GM10248 (cell line): ENCODE measurements around the gene UQCRQ.

Experiments
- CTCF ChIA-PET: fragments of 300-600 bp; sonication (Branson Sonifier 250); formaldehyde crosslinking; extraction: SDS; loops from one replicate; lab custom pipeline; 2021; ENCODE audit warnings: antibody characterized with exemption; lab: Yijun Ruan, JAX
- POLR2A ChIA-PET: fragments of 350-650 bp; sonication (Branson Sonifier 250); formaldehyde crosslinking; extraction: SDS; loops from one replicate; lab custom pipeline; 2020; ENCODE audit warnings: antibody characterized with exemption; lab: Yijun Ruan, JAX
- DNase-seq: peaks from one replicate; pipeline ENCODE4 v3.0.0; 2012; ENCODE audit errors: extremely low spot score
- TF ChIP-seq, protein P1 (sequence below): IDR thresholded peaks from 2 replicates; pipeline ENCODE4 v1.5.1; 2012; ENCODE audit warnings: mild to moderate bottlenecking, low read depth; ENCODE audit errors: extremely low read depth, missing control alignments, control extremely low read depth

The UQCRQ gene

DNA sequence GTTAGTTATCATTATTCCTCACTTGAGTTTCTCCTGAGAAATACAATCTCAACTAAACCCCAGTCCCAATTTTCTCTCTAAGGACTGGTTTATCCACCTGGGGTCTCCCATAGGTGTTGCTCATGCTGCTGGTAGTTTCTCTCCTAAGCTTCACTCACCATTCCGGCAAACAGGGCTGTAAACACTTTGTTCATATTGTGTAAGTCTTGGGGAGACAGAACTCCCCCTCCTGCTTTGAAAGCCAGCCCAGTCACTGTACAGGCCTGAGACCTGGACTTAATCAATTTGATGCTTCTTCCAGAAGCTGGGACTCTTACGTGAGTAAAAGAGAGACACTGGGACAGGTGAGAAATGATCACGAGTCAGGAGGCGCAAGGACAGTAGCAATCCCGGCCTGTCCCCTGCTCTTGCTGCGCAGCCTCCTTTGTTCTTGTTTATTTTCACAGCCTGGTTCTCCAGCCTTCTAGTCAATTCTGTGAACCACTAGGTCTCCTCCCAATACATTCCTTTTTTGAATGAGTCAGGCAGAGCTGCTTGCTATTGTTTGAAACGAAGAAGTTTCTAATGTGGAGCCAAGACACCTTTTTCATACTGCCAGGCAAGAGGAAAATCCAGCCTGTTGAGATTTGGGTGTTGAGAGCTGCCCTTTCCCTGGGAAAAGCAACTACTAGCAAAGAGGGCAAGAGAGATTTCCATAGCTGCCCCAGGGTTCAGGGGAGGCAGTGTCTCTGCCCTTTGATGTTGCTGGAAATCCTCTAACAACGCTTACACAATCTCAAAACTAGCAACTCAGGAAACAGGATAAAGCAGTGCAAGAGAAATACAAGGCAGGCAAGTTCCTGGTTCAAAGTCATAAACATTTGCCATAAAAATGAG lies 26.8 kb upstream of the UQCRQ start:
- TF ChIP-seq, protein P1, sequence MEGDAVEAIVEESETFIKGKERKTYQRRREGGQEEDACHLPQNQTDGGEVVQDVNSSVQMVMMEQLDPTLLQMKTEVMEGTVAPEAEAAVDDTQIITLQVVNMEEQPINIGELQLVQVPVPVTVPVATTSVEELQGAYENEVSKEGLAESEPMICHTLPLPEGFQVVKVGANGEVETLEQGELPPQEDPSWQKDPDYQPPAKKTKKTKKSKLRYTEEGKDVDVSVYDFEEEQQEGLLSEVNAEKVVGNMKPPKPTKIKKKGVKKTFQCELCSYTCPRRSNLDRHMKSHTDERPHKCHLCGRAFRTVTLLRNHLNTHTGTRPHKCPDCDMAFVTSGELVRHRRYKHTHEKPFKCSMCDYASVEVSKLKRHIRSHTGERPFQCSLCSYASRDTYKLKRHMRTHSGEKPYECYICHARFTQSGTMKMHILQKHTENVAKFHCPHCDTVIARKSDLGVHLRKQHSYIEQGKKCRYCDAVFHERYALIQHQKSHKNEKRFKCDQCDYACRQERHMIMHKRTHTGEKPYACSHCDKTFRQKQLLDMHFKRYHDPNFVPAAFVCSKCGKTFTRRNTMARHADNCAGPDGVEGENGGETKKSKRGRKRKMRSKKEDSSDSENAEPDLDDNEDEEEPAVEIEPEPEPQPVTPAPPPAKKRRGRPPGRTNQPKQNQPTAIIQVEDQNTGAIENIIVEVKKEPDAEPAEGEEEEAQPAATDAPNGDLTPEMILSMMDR, result no peak
- CTCF ChIA-PET, result interaction anchor here (0.7 to 20.6 kb wide), 5 partner anchors 10 to 36 kb away, joined by 3 to 215 read pairs (median 3); partner anchors contain the start of genes GDF9, SHROOM1 and UQCRQ
- POLR2A ChIA-PET, result no interaction called here
- no peak for DNase-seq

DNA sequence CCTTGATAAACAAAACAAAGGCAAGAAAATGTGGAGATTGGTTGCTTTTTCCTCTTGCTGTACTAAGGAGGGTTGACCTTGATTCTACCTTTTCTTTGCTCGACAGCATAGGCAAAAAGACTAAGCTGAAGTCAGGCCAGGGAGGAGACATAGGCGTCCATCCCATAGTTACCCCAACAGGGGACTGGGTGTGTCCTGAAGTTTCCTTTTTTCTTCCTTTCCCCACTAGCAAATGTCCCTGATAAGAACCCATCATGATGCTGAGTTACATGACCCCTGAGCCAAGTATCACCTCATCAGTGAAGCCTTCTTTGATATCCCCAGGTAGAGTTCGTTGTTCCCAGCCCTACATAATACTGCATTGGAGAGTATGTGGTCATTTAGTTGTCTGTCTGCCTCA lies 26.1 kb upstream of the UQCRQ start:
- DNase-seq, result no peak
- ChIA-PET POLR2A (no interaction called here), CTCF (interaction anchor here (1.1 to 20.6 kb wide), 3 partner anchors 9 to 21 kb away, joined by 3 to 215 read pairs (median 6); partner anchors contain the start of genes GDF9, SHROOM1 and UQCRQ)
- TF ChIP-seq, protein P1, result no peak

DNA sequence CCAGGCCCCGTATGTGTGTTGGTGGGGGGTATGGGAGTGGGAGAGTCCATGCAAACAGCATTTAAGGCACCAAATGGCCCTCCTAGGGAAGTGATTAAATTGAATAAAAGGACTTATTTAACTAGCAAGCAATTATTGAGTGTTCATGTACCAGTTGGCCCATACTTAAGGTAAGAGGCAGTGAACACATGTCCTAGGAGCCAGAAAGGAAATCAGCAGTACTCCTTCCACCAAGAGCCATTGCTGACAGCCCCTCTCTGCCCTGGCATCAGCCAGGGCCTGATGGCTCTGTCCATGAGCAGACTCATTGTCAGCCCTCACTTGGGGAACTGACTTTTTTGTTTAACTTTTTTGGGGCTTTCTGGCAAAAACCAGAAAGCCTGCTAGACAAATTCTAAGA lies 25.5 kb upstream of the UQCRQ start:
- POLR2A ChIA-PET, result no interaction called here

DNA sequence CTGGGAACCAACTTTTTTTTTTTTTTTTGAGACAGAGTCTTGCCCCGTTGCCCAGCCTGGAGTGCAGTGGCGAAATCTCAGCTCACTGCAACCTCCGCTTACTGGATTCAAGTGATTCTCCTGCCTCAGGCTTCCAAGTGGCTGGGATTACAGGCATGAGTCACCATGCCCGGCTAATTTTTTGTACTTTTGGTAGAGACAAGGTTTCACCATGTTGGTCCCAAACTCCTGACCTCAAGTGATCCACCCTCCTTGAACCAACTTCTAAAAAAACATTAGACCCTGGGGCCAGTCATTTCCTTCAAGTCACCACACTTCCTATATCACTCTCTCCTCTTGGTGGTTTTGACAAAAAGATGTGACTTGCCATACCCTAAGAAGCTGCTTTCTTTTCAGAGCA lies 25.1 kb upstream of the UQCRQ start:
- ChIA-PET POLR2A (no interaction called here), CTCF (interaction anchor here (1.3 to 20.6 kb wide), 4 partner anchors 10 to 315 kb away, joined by 5 to 215 read pairs (median 6); partner anchors contain the start of genes GDF9, SHROOM1 and UQCRQ)
- TF ChIP-seq, protein P1, result no peak
- DNase-seq, result no peak

More for the DNA sequence above, 25.5 kb upstream of the UQCRQ start:
- TF ChIP-seq, protein P1, result no peak
- CTCF ChIA-PET, result interaction anchor here (1.3 to 20.6 kb wide), 3 partner anchors 10 to 21 kb away, joined by 5 to 215 read pairs (median 6); partner anchors contain the start of genes GDF9, SHROOM1 and UQCRQ
- DNase-seq, result no peak

DNA sequence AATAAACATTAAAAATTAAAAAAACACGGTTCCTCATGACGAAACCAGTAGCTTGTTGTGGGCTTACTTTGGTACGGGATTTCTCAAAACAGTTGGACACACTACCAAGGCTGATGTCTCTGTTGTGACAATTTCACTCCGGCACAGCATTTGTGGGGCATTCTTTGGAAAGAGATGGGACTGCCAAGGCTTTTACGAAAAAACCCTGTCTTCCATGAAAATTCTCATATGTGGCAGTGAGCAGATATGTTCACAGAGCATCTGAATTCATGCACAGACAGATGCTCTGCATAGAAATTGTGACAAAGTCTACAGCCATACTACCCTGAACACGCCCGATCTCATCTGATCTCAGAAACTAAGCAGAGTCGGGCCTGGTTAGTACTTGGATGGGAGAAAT lies 18.2 kb upstream of the UQCRQ start:
- ChIA-PET POLR2A (no interaction called here), CTCF (interaction anchor here (1.3 to 7.9 kb wide), 3 partner anchors 13 to 28 kb away, joined by 3 to 63 read pairs (median 7); no protein-coding TSS in a partner anchor)

DNA sequence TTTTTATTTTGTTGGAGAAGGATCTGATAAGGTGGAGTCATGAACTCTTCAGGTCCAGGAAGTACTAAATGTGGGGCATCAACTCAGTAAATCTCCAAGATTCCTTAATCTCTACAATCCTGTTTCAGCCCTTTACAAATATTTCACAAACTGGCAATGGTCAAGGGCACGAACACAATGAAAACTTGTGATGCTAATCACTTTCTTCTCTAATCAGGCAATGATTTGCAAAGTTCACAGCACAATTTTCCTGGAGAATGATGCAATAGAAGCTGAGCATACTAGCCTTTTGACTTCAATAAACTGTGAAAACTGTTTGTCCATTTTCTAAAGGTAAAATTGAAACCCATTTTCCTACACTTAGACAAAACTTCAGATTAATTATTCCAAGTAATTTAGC lies 17.1 kb upstream of the UQCRQ start:
- POLR2A ChIA-PET, result no interaction called here

More for the DNA sequence above, 18.2 kb upstream of the UQCRQ start:
- TF ChIP-seq, protein P1, result no peak
- no peak for DNase-seq

More for the DNA sequence above, 17.1 kb upstream of the UQCRQ start:
- TF ChIP-seq, protein P1, result no peak
- CTCF ChIA-PET, result interaction anchor here (0.9 to 7.9 kb wide), 4 partner anchors 12 to 34 kb away, joined by 3 to 63 read pairs (median 7); no protein-coding TSS in a partner anchor
- no peak for DNase-seq
